SK-N-DZ (cell line): ENCODE data around the gene MAT2B.

Experiments used
- DNase-seq: peaks from one replicate; pipeline ENCODE4 v3.0.0-alpha.2; 2015; ENCODE audit warnings: low spot score

Gene MAT2B

GRCh38 chr5:163551156-163551555 is 45.7 kb downstream of the MAT2B start:
- no peak for DNase-seq

GRCh38 chr5:163552536-163552935 is 47.1 kb downstream of the MAT2B start:
- no peak for DNase-seq

DNA sequence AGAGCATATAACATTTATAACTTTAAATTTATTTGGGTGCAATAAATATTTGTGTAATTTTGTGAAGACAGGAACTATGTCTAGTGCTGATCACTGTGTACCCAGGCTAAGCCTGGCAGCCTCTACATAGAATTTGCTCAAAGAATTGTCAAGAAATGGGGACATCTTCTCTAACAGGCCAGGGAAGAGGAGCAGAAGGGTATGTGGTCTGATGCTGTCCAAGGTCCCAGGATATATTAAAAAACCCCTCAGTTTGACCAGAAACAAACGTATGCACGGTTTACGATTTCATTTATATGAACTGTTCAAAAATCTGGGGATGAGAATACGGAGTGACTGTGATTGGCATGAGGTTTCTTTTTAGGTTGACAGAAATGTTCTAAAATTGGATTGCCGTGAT is 55.9 kb downstream of the MAT2B start:
- no peak for DNase-seq

DNA sequence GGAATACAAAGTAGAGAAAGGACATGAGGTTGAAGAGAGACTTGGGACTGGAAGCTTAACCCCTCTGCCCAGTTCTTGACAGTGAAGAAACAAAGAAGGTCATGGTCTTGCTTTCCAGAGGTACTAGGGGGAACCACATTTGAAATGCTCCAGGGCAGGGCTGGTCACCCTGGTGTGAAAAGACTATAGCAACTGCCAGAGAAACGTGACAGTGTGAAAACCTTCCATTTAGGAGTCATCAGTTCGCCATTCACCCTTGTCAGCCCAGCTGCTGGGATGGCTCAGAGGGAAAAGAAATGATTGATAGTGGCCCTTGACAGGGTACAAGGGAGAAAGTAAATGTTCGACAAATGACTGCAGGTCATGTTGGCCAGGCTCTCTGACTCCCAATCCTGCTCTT is 56.7 kb downstream of the MAT2B start:
- no peak for DNase-seq

- no peak for DNase-seq
Observed at GRCh38 chr5:163563112-163563511, 57.7 kb downstream of the MAT2B start.

DNA sequence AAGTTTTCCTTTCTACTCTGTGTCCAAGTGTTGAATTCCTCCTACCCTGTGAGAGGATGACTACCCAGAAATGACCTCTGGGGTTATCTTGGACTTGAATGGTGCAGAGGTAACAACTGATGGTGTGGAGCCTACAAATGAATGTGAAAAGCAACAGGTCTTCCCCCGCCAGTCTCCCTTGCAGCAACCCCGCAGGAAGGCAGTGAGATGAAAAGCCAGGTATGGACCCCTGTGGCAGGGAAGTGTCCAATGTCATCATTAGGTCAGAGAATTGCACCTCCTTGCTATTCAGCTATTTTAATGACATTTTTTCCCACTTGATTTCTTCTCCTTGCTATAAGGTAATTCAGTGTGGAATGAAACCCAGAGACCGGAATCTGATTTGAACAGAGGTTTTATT is 58.5 kb downstream of the MAT2B start:
- DNase-seq, result no peak

- peak; percentile 70 for DNase-seq
Observed at GRCh38 chr5:163564321-163564938, 59.0 kb downstream of the MAT2B start.

GRCh38 chr5:163565492-163565891 is 60.1 kb downstream of the MAT2B start:
- no peak for DNase-seq

- DNase-seq, result no peak
Observed at GRCh38 chr5:163565931-163566608, 60.7 kb downstream of the MAT2B start.

DNA sequence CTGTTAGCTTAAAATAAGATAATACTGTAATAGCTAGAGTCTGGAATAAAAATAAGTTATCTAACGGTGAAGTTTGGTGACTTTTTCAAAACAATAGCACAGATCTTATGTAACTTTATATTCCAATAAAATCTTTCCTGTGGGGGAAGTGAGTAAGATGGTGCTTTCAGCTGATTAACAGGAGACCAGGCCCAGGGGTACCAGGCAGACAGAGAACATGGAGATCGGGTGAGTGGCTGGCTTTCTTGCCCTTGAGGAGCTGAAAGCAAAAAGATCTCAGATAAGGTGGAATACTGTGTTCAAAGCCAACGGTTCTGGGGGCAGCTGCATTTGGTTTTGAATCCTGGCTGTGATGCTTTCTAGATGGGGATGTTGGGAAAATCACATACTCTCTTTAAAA is 61.3 kb downstream of the MAT2B start:
- DNase-seq, result peak; percentile 18

DNA sequence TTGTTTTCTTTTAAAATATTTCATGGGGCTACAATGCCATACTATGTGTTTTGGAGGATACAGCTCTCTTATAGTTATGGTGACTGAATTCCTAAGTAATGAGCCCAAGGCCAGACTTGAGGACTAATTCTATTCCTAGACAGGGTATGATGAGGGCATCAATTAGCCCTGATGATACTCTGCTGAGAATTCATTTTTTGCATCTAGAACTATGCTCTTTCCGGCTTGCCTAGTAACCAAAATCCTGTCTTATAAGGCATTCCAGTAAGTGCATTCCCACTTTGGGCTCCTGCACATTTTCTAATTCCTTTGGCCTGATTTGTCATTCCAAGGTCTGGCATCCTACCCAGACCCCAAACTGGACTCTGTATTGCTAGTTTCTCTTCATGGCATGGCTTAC is 62.4 kb downstream of the MAT2B start:
- DNase-seq, result no peak
